Measurements from ENCODE around the gene SHISA5.

SHISA5 gene

GRCh38 chr3:48418651-48419050 is 85.3 kb downstream of the SHISA5 start:
- no peak for DNase-seq (ENCODE audit: low read depth in 4 of 4, low spot score in 1 of 4)

- DNase-seq (ENCODE audit: low read depth in 4 of 4, low spot score in 1 of 4): no peak
These were observed 85.8 kb downstream of the SHISA5 start for GRCh38 chr3:48418140-48418539.

All from stimulated activated CD4-positive, alpha-beta T cell treated with anti-CD3 and anti-CD28 coated beads, Interleukin-1b, Interleukin-23, amount 100 ng/mL, for 24 hours (primary cell).